HEK293T (cell line): ENCODE data around the gene CALN1.
"Not testable (repeated sequence)": the region's sequence is repeated elsewhere in the genome, so short reads cannot be mapped to it uniquely, and the experiment has no call there.

Experiments used
- ARNT ChIP-seq: fragments of 450-650 bp; IDR thresholded peaks from 2 replicates; pipeline ENCODE4 v1.6.1; 2017; ENCODE audit warnings: mild to moderate bottlenecking
- FOXA1 ChIP-seq: fragments of 450-650 bp; IDR thresholded peaks from 2 replicates; pipeline ENCODE4 v1.6.1; 2016; ENCODE audit warnings: mild to moderate bottlenecking
- SP1 ChIP-seq: fragments of 450-650 bp; IDR thresholded peaks from 2 replicates; pipeline ENCODE4 v1.6.1; 2017
- SUZ12 ChIP-seq: fragments of 450-650 bp; IDR thresholded peaks from 2 replicates; pipeline ENCODE4 v1.6.1; 2016; ENCODE audit warnings: mild to moderate bottlenecking
- TARDBP ChIP-seq: fragments of 450-650 bp; IDR thresholded peaks from 2 replicates; pipeline ENCODE4 v1.6.1; 2016

- not testable (repeated sequence) for TF ChIP-seq FOXA1, SP1, ARNT, SUZ12, TARDBP
Measured at GRCh38 chr7:71914204-71914603, 497.9 kb downstream of the CALN1 start.
